ENCODE data around the gene NLGN1. TPM values are rescaled to one million over a fixed set of nuclear protein-coding genes. Genes with fewer than 3 reads are reported as not detected.

NLGN1 gene
- total and polyA plus RNA-seq, 5 donors, result 0.48 to 2.2 (median 0.97) TPM

DNA sequence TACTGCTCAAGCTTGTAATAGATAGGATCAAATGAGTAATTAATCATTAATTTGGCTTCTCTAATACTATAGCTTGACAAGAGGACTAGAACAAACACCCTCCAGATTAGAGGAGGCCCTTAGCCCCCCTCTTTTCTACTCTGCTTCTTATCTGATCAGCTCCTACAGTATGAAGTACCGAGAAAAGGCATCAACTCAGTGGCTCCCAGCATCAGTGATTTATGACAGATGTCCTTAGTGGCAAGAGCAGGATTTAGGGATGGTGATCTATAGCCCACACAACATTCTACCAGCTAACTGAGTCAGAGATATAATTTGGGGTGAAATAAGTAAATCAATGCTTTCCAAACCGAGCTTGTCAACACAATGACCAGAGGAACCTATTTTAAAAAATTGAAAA lies 541.1 kb downstream of the NLGN1 start:
- Histone ChIP-seq H3K27me3 (ENCODE audit: control insufficient read depth, insufficient read depth) (no peaks in the 10 kb centered on the region), H3K9me3 (ENCODE audit: control insufficient read depth, low read length) (no peaks in the 10 kb centered on the region), H3K4me3 (ENCODE audit: low read length) (no peak overlapping the region), H3K4me1 (ENCODE audit: control insufficient read depth, insufficient read depth, low read length) (no peaks in the 10 kb centered on the region), H3K27ac (ENCODE audit: low read length) (no peak overlapping the region)
- DNase-seq, result no peak
- ATAC-seq, result no peak
- intact Hi-C loops (cut with DNase I), result no loop called here
- 71% methylated on average over 2 of the region's 2 CpGs for WGBS

DNA sequence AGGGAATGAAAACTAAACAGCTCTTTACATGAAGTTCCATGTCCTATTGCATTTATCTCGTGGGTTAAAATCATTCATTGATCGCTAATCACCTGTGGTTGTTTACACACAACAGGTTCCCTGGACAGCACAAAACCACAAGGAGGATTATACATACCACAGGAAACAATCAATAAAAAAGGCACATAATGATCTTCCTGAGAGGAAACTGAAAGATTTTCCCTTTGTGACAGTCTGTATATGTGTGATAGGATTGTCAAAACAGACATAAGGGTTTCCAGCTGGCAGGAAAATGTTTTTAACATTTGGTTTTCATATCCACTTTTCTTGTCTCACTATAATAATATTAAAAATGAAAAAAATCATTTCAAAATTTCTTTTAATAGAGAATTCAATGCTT lies 541.8 kb downstream of the NLGN1 start:
- intact Hi-C loops (cut with DNase I), result no loop called here

DNA sequence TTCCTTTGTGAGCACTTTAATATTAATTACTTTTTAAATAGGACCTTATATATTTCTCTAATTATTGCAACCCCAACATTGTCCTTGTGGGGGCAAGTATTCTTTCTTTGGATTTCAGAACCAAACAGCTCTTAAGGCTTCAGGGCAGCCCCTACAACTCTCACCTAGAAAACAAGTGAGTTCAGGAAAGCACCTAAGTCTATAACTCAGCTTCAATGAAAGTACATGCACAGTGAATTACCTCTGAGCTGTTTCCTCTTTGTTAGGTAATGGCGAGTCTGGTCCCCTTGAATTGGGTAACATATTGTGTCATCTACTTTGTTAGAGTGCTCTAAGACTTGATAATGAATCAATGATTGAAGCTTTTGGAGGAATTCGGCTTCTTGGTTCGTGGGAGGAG lies 545.7 kb downstream of the NLGN1 start:
- no peaks in the 10 kb centered on the region for H3K9me3 ChIP-seq (ENCODE audit: control insufficient read depth, low read length)
- no peaks in the 10 kb centered on the region for H3K4me1 ChIP-seq (ENCODE audit: control insufficient read depth, insufficient read depth, low read length)
- DNase-seq (no peak), ATAC-seq (no peak)
- WGBS, result 85% methylated on average over 3 of the region's 3 CpGs
- no peak overlapping the region for H3K27ac ChIP-seq (ENCODE audit: low read length)
- H3K4me3 ChIP-seq (ENCODE audit: low read length), result no peak overlapping the region
- intact Hi-C loops (cut with DNase I), result no loop called here
- H3K27me3 ChIP-seq (ENCODE audit: control insufficient read depth, insufficient read depth), result no peaks in the 10 kb centered on the region

More for the DNA sequence above, 541.8 kb downstream of the NLGN1 start:
- WGBS, result 65% methylated on average over 2 of the region's 2 CpGs
- H3K4me1 ChIP-seq (ENCODE audit: control insufficient read depth, insufficient read depth, low read length), result no peaks in the 10 kb centered on the region
- H3K9me3 ChIP-seq (ENCODE audit: control insufficient read depth, low read length), result no peaks in the 10 kb centered on the region
- ATAC-seq (no peak), DNase-seq (no peak)
- no peak overlapping the region for H3K4me3 ChIP-seq (ENCODE audit: low read length)
- H3K27ac ChIP-seq (ENCODE audit: low read length), result no peak overlapping the region
- H3K27me3 ChIP-seq (ENCODE audit: control insufficient read depth, insufficient read depth), result no peaks in the 10 kb centered on the region

DNA sequence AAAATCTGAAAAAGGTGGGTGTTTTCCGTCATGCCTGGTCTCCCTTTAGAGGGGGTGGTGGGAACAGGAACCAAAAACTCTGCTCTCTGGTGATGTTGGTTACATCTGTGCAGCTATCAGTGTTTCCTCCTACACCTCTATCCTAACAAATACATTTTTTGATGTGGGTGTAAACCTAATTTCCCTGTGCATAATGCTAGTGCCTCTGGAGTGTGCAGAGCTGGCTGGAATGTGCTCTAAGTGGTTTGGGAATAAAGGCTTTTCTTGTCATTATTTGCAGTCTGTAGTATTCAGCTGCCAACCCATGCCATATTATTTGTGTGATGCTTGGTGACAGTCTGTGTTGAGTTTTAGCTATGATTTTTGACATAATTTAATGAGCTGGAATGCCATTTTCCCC lies 547.6 kb downstream of the NLGN1 start:
- intact Hi-C loops (cut with DNase I), result no loop called here
- DNase-seq (no peak), ATAC-seq (no peak)
- H3K4me1 ChIP-seq (ENCODE audit: control insufficient read depth, insufficient read depth, low read length), result no peaks in the 10 kb centered on the region
- 74% methylated on average over 1 of the region's 1 CpG for WGBS
- H3K27ac ChIP-seq (ENCODE audit: low read length), result no peak overlapping the region
- no peaks in the 10 kb centered on the region for H3K27me3 ChIP-seq (ENCODE audit: control insufficient read depth, insufficient read depth)
- no peak overlapping the region for H3K4me3 ChIP-seq (ENCODE audit: low read length)
- H3K9me3 ChIP-seq (ENCODE audit: control insufficient read depth, low read length), result no peaks in the 10 kb centered on the region

DNA sequence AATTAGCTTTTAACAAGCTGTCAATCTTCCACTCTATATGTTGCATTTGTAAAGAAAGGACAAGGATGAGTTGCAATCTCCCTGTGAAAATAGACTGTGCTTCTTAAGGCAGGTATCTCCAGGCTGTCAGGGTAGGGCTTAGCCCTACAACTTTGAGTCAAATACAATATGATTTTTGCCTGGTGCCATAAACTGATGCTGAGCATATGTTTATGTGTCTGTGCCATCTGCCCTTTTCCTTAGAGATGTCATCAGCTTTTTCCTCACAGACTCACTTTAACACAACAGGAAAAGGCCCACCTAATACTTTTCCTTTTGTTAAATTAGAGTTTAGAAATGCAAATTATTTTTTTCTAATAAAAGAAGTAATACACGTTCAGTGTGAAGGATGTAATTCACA lies 548.3 kb downstream of the NLGN1 start:
- Histone ChIP-seq H3K9me3 (ENCODE audit: control insufficient read depth, low read length) (no peaks in the 10 kb centered on the region), H3K4me3 (ENCODE audit: low read length) (no peak overlapping the region), H3K27me3 (ENCODE audit: control insufficient read depth, insufficient read depth) (no peaks in the 10 kb centered on the region), H3K4me1 (ENCODE audit: control insufficient read depth, insufficient read depth, low read length) (no peaks in the 10 kb centered on the region), H3K27ac (ENCODE audit: low read length) (no peak overlapping the region)
- WGBS, result 73% methylated on average over 1 of the region's 1 CpG
- intact Hi-C loops (cut with DNase I), result no loop called here
- no peak for ATAC-seq
- no peak for DNase-seq

DNA sequence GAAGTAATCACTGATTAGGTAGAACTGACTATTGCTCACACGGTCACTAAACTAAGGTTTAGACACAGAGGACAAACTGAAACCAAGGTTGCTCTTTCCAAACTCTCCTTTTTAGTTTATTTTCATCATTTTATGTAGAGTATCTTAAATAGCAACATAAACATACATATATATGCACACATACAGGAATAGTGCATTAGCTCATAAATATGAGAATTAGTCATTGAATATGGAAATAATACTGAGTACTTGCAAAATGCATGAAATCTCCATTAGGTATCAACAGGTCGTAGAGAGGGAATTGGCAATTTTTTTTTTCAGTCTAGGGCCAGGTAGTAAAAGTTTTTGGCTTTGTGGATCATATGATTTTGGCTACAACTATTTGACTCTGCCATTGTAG lies 557.1 kb downstream of the NLGN1 start:
- WGBS, result 78% methylated on average over 2 of the region's 2 CpGs
- no peaks in the 10 kb centered on the region for H3K27me3 ChIP-seq (ENCODE audit: control insufficient read depth, insufficient read depth)
- H3K27ac ChIP-seq (ENCODE audit: low read length), result no peak overlapping the region
- no peaks in the 10 kb centered on the region for H3K9me3 ChIP-seq (ENCODE audit: control insufficient read depth, low read length)
- ATAC-seq, result no peak
- intact Hi-C loops (cut with DNase I), result no loop called here
- no peak overlapping the region for H3K4me3 ChIP-seq (ENCODE audit: low read length)
- H3K4me1 ChIP-seq (ENCODE audit: control insufficient read depth, insufficient read depth, low read length), result no peaks in the 10 kb centered on the region
- no peak for DNase-seq

DNA sequence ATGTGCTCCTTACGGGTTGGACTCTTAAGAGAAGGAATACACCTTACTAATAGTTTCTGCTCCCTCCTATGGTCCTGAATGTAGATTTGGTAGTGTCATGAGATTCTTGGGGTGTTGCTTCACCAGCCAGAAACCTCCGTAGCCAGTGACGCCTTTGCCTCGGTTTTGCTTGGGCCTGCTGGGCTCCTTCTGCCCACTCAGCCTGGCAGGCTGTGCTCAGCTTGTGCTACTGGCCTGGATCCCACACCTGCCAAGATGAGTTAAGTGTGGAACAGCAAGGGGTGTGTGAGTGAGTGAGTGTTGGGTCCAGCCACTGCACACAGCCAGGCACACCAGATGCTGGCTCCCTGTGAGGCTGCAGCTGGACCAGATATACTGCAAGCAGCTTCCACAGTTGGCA lies 560.1 kb downstream of the NLGN1 start:
- H3K4me1 ChIP-seq (ENCODE audit: control insufficient read depth, insufficient read depth, low read length), result no peaks in the 10 kb centered on the region
- 96% methylated on average over 4 of the region's 4 CpGs for WGBS
- intact Hi-C loops (cut with DNase I), result no loop called here
- no peak for DNase-seq
- H3K27me3 ChIP-seq (ENCODE audit: control insufficient read depth, insufficient read depth), result no peaks in the 10 kb centered on the region
- H3K9me3 ChIP-seq (ENCODE audit: control insufficient read depth, low read length), result no peaks in the 10 kb centered on the region
- H3K4me3 ChIP-seq (ENCODE audit: low read length), result no peak overlapping the region
- ATAC-seq, result no peak
- no peak overlapping the region for H3K27ac ChIP-seq (ENCODE audit: low read length)

DNA sequence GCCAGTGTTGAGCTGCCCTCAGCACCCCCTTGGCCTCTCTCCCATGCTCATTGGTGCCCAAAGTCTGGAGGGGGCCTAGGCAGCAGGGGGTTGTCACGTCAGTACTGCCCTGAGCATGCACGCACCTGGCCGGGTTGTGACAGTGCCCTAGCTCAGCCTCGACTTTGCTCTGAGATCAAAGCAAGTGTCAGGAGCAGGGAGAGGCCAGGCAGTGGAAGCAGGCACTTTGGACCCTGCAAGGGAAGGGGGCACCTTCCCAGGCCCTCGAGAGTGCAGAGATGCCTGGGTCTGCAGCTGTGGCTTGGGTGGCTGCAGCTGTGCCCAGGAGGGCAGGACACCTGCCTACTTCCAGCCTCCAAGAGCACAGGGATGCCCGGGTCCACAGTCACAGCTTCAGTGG lies 561.3 kb downstream of the NLGN1 start:
- H3K4me1 ChIP-seq (ENCODE audit: control insufficient read depth, insufficient read depth, low read length), result no peaks in the 10 kb centered on the region
- 87% methylated on average over 6 of the region's 6 CpGs for WGBS
- intact Hi-C loops (cut with DNase I), result no loop called here
- no peak overlapping the region for H3K4me3 ChIP-seq (ENCODE audit: low read length)
- no peaks in the 10 kb centered on the region for H3K9me3 ChIP-seq (ENCODE audit: control insufficient read depth, low read length)
- ATAC-seq (no peak), DNase-seq (peak in 1 of 3 donors; percentile 30)
- no peaks in the 10 kb centered on the region for H3K27me3 ChIP-seq (ENCODE audit: control insufficient read depth, insufficient read depth)
- H3K27ac ChIP-seq (ENCODE audit: low read length), result no peak overlapping the region

DNA sequence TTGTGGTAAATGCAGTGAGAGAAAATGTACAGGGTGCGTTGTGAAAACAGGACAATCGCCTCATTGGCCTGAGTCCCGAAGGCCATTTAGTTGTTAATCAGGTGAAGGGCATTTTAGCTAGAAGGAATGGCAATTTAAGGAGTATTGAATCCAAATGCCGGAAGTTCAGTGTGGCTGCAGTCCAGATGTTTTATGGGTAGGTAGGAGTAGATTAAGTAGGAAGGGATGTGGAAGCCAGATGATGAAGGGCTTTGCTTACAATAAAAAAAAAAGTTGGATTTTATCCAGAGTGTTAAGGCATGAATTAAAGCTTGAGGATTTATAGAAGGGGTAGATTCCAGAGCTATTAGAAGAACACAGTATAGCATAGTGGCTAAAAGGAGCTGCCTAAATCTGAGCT lies 572.7 kb downstream of the NLGN1 start:
- Histone ChIP-seq H3K4me3 (ENCODE audit: low read length) (no peak overlapping the region), H3K27me3 (ENCODE audit: control insufficient read depth, insufficient read depth) (no peaks in the 10 kb centered on the region), H3K4me1 (ENCODE audit: control insufficient read depth, insufficient read depth, low read length) (no peaks in the 10 kb centered on the region), H3K27ac (ENCODE audit: low read length) (no peak overlapping the region), H3K9me3 (ENCODE audit: control insufficient read depth, low read length) (no peaks in the 10 kb centered on the region)
- intact Hi-C loops (cut with DNase I), result no loop called here
- DNase-seq (no peak), ATAC-seq (no peak)
- 84% methylated on average over 4 of the region's 4 CpGs for WGBS

DNA sequence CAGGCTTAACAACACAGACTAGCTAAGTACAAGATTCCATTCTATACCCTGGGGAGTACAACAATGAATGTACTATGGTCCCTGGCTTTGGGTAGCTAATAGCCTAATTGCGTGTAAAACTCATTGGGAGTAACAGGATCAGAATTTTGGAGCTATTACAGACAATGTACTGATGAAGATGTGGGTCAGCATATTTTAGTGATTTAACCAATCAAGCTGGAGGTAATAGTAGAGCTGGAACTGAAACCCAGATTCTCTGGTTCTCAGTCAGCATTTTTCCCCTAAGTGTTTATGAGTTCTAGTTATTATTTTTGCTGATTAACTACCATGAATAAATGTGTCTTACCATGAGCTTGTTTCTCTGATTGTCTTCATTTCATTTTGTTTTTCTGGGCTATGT lies 578.7 kb downstream of the NLGN1 start:
- intact Hi-C loops (cut with DNase I), result no loop called here
- ATAC-seq, result no peak

DNA sequence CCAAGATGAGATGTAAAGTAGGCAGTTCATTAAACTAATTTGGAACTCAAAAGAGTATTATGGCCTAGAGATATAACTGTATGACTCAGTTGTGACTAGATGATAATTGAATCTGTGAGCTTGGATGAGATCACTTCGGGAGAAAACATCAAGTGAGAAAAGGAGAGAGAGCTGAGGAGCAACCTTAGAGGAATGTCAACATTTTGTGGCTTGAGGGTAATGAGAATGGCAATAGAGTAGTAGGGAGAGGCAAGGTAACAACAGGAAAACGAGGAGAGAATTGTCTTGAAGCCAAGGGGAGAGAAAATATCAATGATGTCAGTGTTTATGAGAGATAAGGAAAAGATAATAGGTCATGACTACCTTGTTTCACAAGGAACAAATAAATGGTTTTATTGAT lies 580.2 kb downstream of the NLGN1 start:
- intact Hi-C loops (cut with DNase I), result no loop called here
- Histone ChIP-seq H3K9me3 (ENCODE audit: control insufficient read depth, low read length) (no peaks in the 10 kb centered on the region), H3K27ac (ENCODE audit: low read length) (no peak overlapping the region), H3K4me1 (ENCODE audit: control insufficient read depth, insufficient read depth, low read length) (no peaks in the 10 kb centered on the region), H3K27me3 (ENCODE audit: control insufficient read depth, insufficient read depth) (no peaks in the 10 kb centered on the region), H3K4me3 (ENCODE audit: low read length) (no peak overlapping the region)
- DNase-seq, result no peak
- ATAC-seq, result no peak
- 57% methylated on average over 2 of the region's 2 CpGs for WGBS

More for the DNA sequence above, 578.7 kb downstream of the NLGN1 start:
- 85% methylated on average over 1 of the region's 1 CpG for WGBS
- no peak for DNase-seq
- H3K27ac ChIP-seq (ENCODE audit: low read length), result no peak overlapping the region
- H3K4me1 ChIP-seq (ENCODE audit: control insufficient read depth, insufficient read depth, low read length), result no peaks in the 10 kb centered on the region
- no peak overlapping the region for H3K4me3 ChIP-seq (ENCODE audit: low read length)
- H3K9me3 ChIP-seq (ENCODE audit: control insufficient read depth, low read length), result no peaks in the 10 kb centered on the region
- no peaks in the 10 kb centered on the region for H3K27me3 ChIP-seq (ENCODE audit: control insufficient read depth, insufficient read depth)

DNA sequence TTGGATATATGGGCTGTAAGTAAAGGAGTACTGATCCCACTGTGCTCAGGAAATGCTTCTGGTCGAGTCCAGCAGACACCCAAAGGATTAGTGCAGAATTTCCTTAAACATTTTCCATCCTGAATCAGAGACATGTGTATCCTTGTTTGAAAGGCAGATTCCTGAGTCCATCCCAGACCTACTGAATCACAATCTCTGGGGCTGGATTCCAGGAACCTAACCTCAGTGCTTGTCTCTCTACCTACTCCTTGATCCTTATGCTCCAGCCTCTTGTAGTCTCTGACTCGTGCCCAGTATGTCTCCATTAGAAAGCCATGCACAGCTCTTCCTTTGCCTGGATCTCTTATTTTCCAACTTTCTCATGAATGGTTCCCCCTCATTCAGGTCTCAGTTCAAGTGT lies 585.8 kb downstream of the NLGN1 start:
- intact Hi-C loops (cut with DNase I), result no loop called here
- 74% methylated on average over 2 of the region's 2 CpGs for WGBS
- H3K4me1 ChIP-seq (ENCODE audit: control insufficient read depth, insufficient read depth, low read length), result no peaks in the 10 kb centered on the region
- H3K27ac ChIP-seq (ENCODE audit: low read length), result no peak overlapping the region
- no peaks in the 10 kb centered on the region for H3K9me3 ChIP-seq (ENCODE audit: control insufficient read depth, low read length)
- no peak overlapping the region for H3K4me3 ChIP-seq (ENCODE audit: low read length)
- no peak for ATAC-seq
- DNase-seq, result no peak
- no peaks in the 10 kb centered on the region for H3K27me3 ChIP-seq (ENCODE audit: control insufficient read depth, insufficient read depth)

All from right cardiac atrium (tissue), 5 donors.